ENCODE measurements around the gene FBL. TPM values are rescaled to one million over a fixed set of nuclear protein-coding genes. Genes with fewer than 3 reads are reported as not detected.
A peak's percentile ranks its signal among the peaks of the same experiment; 100 is the strongest.
"Not testable (repeated sequence)": the region's sequence is repeated elsewhere in the genome, so short reads cannot be mapped to it uniquely, and the experiment has no call there.

Gene FBL
- total and polyA plus RNA-seq, 7 donors = 70.3 to 267 (median 142) TPM

DNA sequence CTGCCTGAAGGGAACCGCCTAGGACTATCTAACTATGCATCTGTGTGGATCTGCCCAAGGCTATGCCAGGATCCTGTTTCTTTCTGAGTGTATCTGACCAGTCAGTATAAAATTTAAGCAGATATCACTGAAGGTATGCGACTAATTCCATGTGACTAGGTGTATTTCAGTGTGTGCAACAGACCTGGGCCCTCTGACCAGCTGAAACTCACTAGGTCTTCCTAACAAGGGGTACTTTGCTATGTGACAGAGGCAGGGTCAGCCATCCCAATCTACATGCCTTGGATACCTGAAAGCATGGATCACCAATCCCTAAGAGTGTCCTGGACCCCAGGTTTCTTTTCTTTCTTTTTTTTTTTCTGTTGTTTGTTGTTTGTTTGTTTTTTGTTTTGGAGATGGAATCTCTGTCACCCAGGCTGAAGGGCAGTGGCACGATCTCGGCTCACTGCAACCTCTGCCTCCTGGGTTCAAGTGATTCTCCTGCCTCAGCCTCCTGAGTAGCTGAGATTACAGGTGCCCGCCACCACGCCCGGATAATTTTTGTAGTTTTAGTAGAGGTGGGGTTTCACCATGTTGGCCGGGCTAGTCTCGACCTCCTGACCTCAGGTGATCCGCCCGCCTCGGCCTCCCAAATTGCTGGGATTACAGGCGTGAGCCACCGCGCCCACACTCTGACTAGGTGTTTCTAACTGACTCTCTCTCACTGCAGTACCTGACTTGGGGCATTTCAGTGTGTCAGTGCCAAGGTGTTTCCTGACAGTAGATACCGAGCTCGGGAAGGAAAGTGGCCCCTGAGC lies 44.8 kb upstream of the FBL start:
- H3K4me3 ChIP-seq = no peak overlapping the region
- H3K4me1 ChIP-seq = no peaks in the 10 kb centered on the region
- no peak overlapping the region for H3K27ac ChIP-seq
- 82 to 84% (median 83%) methylated on average over 17 of the region's 17 CpGs for WGBS, 3 donors
- H3K9me3 ChIP-seq = no peaks in the 10 kb centered on the region
- intact Hi-C loops (cut with DNase I) = no loop called here
- DNase-seq (no peak), ATAC-seq (peak in 1 of 4 donors; percentile 8)
- no peaks in the 10 kb centered on the region for H3K36me3 ChIP-seq (ENCODE audit: insufficient read depth in 1 of 2, low read depth in 1 of 2)
- TF ChIP-seq, protein P1, sequence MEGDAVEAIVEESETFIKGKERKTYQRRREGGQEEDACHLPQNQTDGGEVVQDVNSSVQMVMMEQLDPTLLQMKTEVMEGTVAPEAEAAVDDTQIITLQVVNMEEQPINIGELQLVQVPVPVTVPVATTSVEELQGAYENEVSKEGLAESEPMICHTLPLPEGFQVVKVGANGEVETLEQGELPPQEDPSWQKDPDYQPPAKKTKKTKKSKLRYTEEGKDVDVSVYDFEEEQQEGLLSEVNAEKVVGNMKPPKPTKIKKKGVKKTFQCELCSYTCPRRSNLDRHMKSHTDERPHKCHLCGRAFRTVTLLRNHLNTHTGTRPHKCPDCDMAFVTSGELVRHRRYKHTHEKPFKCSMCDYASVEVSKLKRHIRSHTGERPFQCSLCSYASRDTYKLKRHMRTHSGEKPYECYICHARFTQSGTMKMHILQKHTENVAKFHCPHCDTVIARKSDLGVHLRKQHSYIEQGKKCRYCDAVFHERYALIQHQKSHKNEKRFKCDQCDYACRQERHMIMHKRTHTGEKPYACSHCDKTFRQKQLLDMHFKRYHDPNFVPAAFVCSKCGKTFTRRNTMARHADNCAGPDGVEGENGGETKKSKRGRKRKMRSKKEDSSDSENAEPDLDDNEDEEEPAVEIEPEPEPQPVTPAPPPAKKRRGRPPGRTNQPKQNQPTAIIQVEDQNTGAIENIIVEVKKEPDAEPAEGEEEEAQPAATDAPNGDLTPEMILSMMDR (IDR thresholded peaks at IDR 0.05) = no peak
- H3K27me3 ChIP-seq (ENCODE audit: insufficient read depth in 3 of 3, low read length in 2 of 3) = peaks cover 0 to 23% (median 1%) of the 10 kb centered on the region in 3 donors

DNA sequence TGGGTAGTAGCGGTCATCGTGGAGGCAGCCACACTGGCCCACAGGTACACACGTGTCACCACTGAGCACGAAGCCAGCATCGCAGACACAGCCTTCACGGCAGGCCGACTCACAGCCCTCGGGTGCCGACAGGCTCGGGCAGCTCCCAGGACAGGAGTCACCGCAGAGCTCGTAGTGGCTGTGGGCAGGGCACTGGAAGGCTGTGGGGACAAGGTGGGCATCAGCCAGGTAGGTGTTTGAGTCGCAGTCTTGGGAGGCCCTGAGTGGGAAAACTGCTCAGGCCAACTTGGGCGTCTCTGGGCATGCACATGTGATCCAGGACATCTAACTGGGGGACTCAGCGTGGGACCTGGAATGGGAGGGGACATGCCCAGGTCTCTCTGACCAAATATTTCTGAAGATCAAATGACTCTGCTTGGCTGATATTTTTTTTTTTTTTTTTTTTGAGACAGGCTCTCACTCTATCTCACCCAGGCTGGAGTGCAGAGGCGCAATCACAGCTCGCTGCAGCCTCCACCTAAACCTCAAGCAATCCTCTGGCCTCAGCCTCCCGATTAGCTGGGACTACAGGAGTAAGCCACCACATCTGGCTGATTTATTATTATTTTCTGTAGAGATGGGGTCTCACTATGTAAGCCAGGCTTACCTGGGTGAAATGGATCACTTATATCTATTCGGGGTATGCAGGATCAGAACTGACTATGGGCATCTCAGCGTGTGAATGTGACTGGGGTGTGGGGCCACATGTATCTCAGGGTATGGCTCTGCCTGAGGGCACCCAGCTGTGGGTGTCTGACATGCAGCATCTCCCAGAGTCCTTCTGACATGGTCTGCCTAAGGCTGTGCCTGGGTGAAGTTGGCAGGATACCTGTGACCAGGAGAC lies 43.9 kb upstream of the FBL start:
- intact Hi-C loops (cut with DNase I); H3K27ac ChIP-seq; H3K9me3 ChIP-seq; H3K36me3 ChIP-seq (ENCODE audit: insufficient read depth in 1 of 2, low read depth in 1 of 2); DNase-seq; H3K4me1 ChIP-seq; H3K4me3 ChIP-seq: not testable (repeated sequence)
- WGBS, 3 donors = 90 to 94% (median 92%) methylated on average over 17 to 18 of the region's 20 CpGs
- ATAC-seq = peak in 1 of 4 donors; percentile 25
- H3K27me3 ChIP-seq (ENCODE audit: insufficient read depth in 3 of 3, low read length in 2 of 3) = peaks cover 0 to 23% (median 1%) of the 10 kb centered on the region in 3 donors

DNA sequence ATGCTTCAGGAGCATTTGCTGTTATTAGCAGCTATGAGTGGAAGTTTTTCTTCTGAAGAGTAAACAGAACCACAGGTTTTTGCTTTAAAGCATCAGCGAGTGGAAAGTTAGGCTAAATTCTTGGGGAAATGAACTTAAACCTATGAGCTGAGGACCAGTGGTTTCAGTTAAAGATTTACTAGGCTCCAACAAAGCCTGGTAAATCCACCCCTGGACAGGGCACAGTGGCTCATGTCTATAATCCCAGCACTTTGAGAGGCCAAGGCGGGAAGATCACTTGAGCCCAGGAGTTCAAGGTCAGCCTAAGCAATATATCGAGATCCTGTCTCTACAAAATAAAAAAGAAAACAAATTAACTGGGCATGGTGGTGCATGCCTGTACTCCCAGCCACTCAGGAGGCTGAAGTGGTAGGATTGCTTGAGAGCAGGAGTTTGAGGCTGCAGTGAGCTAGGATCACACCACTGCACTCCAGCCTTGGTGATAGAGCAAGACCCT lies 41.3 kb upstream of the FBL start:
- WGBS, 3 donors = 40 to 59% (median 47%) methylated on average over 2 of the region's 3 CpGs
- DNase-seq; H3K36me3 ChIP-seq (ENCODE audit: insufficient read depth in 1 of 2, low read depth in 1 of 2); ATAC-seq; H3K4me1 ChIP-seq; intact Hi-C loops (cut with DNase I); H3K27ac ChIP-seq; H3K9me3 ChIP-seq; H3K4me3 ChIP-seq: not testable (repeated sequence)
- H3K27me3 ChIP-seq (ENCODE audit: insufficient read depth in 3 of 3, low read length in 2 of 3) = peaks cover 0 to 16% (median under 1%) of the 10 kb centered on the region in 3 donors

DNA sequence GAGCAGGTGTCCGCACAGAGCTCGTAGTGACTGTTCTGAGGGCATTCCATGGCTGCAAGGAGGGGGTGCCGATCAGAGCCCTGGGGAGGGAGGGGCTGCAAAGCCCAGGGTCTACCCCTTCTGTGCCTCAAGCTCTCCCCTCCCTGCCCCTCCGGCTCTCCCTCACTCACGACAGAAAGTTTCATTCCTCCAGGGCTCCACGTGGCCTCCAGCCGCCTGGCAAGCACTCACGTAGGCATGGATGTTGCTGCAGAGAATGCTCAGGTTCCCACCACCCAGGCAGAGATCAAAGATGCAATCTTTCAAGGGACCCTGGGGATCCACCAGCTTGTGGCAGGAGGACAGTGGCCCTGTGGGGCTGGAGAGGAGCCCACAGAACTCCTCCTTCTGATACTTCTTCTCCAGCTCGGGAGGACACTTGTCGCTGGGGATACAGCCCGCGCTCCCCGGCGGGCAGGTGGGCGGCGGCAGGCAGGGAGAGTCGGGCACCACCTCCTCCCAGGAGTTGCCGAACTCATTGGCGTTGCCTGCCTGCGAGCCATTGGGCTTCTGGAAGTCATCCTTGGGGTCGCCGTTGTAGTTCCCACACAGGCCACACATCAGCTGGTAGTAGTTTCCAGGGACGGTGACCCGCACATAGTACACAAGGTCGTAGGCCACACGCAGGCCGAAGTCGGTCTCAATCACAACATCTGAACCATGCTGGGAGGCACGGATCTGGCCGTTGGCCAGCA lies 39.8 kb upstream of the FBL start:
- H3K36me3 ChIP-seq (ENCODE audit: insufficient read depth in 1 of 2, low read depth in 1 of 2); H3K9me3 ChIP-seq; H3K27me3 ChIP-seq (ENCODE audit: insufficient read depth in 3 of 3, low read length in 2 of 3); ATAC-seq; H3K27ac ChIP-seq; DNase-seq; intact Hi-C loops (cut with DNase I); H3K4me3 ChIP-seq; H3K4me1 ChIP-seq: not testable (repeated sequence)
- WGBS, 3 donors = 81 to 83% (median 82%) methylated on average over 16 to 25 of the region's 30 CpGs

DNA sequence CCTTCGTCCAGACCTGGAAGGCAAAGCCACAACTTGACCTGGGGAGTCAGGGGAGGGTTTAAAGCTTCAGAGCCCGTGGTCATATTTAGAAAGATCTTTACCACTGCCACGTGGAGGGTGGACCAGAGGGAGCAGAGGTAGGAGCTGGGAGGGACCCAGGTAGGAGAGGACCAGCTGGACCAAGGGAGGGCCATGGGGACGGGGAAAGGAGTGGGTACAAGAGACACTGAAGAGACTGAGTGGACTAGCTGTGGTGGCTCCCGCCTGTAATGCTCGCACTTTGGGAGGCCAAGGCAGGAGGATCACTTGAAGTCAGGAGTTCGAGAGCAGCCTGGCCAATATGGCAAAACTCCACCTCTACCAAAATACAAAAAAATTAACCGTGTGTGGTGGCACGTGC lies 38.5 kb upstream of the FBL start:
- H3K4me1 ChIP-seq; H3K27ac ChIP-seq; H3K9me3 ChIP-seq; ATAC-seq; intact Hi-C loops (cut with DNase I); H3K27me3 ChIP-seq (ENCODE audit: insufficient read depth in 3 of 3, low read length in 2 of 3); DNase-seq; H3K4me3 ChIP-seq; H3K36me3 ChIP-seq (ENCODE audit: insufficient read depth in 1 of 2, low read depth in 1 of 2): not testable (repeated sequence)
- 83 to 86% (median 83%) methylated on average over 3 of the region's 9 CpGs for WGBS, 3 donors

DNA sequence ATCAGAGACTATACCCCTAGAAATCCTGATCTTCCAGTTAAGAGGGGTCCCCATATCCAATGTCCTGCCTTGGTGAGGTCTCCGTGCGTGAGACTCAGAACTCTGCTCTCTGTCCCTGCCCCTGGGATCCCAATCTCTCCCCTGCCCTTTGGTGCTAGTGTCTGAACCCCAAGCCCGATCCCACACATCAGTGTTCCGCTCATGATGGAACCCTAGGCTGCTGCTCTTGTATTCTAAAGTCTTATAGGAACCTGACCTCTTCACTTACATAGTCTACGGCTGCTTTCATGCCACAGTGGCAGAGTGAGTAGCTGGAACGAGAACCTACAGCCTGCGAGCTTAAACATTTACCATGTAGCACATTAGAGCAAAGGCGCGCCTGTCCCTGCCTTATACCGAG lies 36.5 kb upstream of the FBL start:
- WGBS, 3 donors = 73 to 84% (median 77%) methylated on average over 5 to 7 of the region's 10 CpGs

More for the DNA sequence above, 36.5 kb upstream of the FBL start:
- H3K27me3 ChIP-seq (ENCODE audit: insufficient read depth in 3 of 3, low read length in 2 of 3); H3K4me3 ChIP-seq; DNase-seq; ATAC-seq; H3K36me3 ChIP-seq (ENCODE audit: insufficient read depth in 1 of 2, low read depth in 1 of 2); intact Hi-C loops (cut with DNase I); H3K27ac ChIP-seq; H3K9me3 ChIP-seq; H3K4me1 ChIP-seq: not testable (repeated sequence)
